ENCODE results near the gene SF3B2. TPM values are rescaled to one million over a fixed set of nuclear protein-coding genes. Genes with fewer than 3 reads are reported as not detected.
"Not testable (repeated sequence)": the region's sequence is repeated elsewhere in the genome, so short reads cannot be mapped to it uniquely, and the experiment has no call there.

Gene SF3B2
- total RNA-seq, 1 experiment from 2014 or later: 118 TPM

GRCh38 chr11:66083767-66084166 lies 31.6 kb downstream of the SF3B2 start:
- in situ Hi-C loops (cut with HindIII; ENCODE audit: low pct_unique_long_range_greater_than_20kb, low sequenced_read_pairs): no loop called here
- DNase-seq (ENCODE audit: low read depth, low spot score): no peak

- in situ Hi-C loops (cut with HindIII; ENCODE audit: low pct_unique_long_range_greater_than_20kb, low sequenced_read_pairs): no loop called here
- no peak for DNase-seq (ENCODE audit: low read depth, low spot score)
Measured at GRCh38 chr11:66084821-66085475, 32.8 kb downstream of the SF3B2 start.

GRCh38 chr11:66087148-66087908 lies 35.2 kb downstream of the SF3B2 start:
- in situ Hi-C loops (cut with HindIII; ENCODE audit: low pct_unique_long_range_greater_than_20kb, low sequenced_read_pairs): no loop called here
- DNase-seq (ENCODE audit: low read depth, low spot score): no peak

GRCh38 chr11:66089067-66089466 lies 36.9 kb downstream of the SF3B2 start:
- no peak for DNase-seq (ENCODE audit: low read depth, low spot score)
- in situ Hi-C loops (cut with HindIII; ENCODE audit: low pct_unique_long_range_greater_than_20kb, low sequenced_read_pairs): no loop called here

GRCh38 chr11:66090288-66090687 lies 38.1 kb downstream of the SF3B2 start:
- in situ Hi-C loops (cut with HindIII; ENCODE audit: low pct_unique_long_range_greater_than_20kb, low sequenced_read_pairs): no loop called here

GRCh38 chr11:66092125-66092524 lies 40.0 kb downstream of the SF3B2 start:
- DNase-seq (ENCODE audit: low read depth, low spot score); in situ Hi-C loops (cut with HindIII; ENCODE audit: low pct_unique_long_range_greater_than_20kb, low sequenced_read_pairs): not testable (repeated sequence)

More at GRCh38 chr11:66090288-66090687, 38.1 kb downstream of the SF3B2 start:
- no peak for DNase-seq (ENCODE audit: low read depth, low spot score)

- DNase-seq (ENCODE audit: low read depth, low spot score); in situ Hi-C loops (cut with HindIII; ENCODE audit: low pct_unique_long_range_greater_than_20kb, low sequenced_read_pairs): not testable (repeated sequence)
Measured at GRCh38 chr11:66099746-66100145, 47.6 kb downstream of the SF3B2 start.

- in situ Hi-C loops (cut with HindIII; ENCODE audit: low pct_unique_long_range_greater_than_20kb, low sequenced_read_pairs): no loop called here
- peak; percentile 36 for DNase-seq (ENCODE audit: low read depth, low spot score)
Measured at GRCh38 chr11:66100272-66101065, 48.3 kb downstream of the SF3B2 start.

- in situ Hi-C loops (cut with HindIII; ENCODE audit: low pct_unique_long_range_greater_than_20kb, low sequenced_read_pairs): no loop called here
- no peak for DNase-seq (ENCODE audit: low read depth, low spot score)
Measured at GRCh38 chr11:66101066-66101464, 48.9 kb downstream of the SF3B2 start.

- no peak for DNase-seq (ENCODE audit: low read depth, low spot score)
- in situ Hi-C loops (cut with HindIII; ENCODE audit: low pct_unique_long_range_greater_than_20kb, low sequenced_read_pairs): no loop called here
Measured at GRCh38 chr11:66104057-66104638, 52.0 kb downstream of the SF3B2 start.

GRCh38 chr11:66106786-66107599 lies 54.8 kb downstream of the SF3B2 start:
- in situ Hi-C loops (cut with HindIII; ENCODE audit: low pct_unique_long_range_greater_than_20kb, low sequenced_read_pairs): no loop called here
- no peak for DNase-seq (ENCODE audit: low read depth, low spot score)

GRCh38 chr11:66107600-66108510 lies 55.7 kb downstream of the SF3B2 start:
- DNase-seq (ENCODE audit: low read depth, low spot score): no peak
- in situ Hi-C loops (cut with HindIII; ENCODE audit: low pct_unique_long_range_greater_than_20kb, low sequenced_read_pairs): no loop called here

GRCh38 chr11:66109294-66109693 lies 57.1 kb downstream of the SF3B2 start:
- in situ Hi-C loops (cut with HindIII; ENCODE audit: low pct_unique_long_range_greater_than_20kb, low sequenced_read_pairs): no loop called here

GRCh38 chr11:66111158-66111557 lies 59.0 kb downstream of the SF3B2 start:
- in situ Hi-C loops (cut with HindIII; ENCODE audit: low pct_unique_long_range_greater_than_20kb, low sequenced_read_pairs): no loop called here
- DNase-seq (ENCODE audit: low read depth, low spot score): no peak

More at GRCh38 chr11:66109294-66109693, 57.1 kb downstream of the SF3B2 start:
- no peak for DNase-seq (ENCODE audit: low read depth, low spot score)

- DNase-seq (ENCODE audit: low read depth, low spot score): peak; percentile 7
- in situ Hi-C loops (cut with HindIII; ENCODE audit: low pct_unique_long_range_greater_than_20kb, low sequenced_read_pairs): no loop called here
Measured at GRCh38 chr11:66112041-66112491, 59.9 kb downstream of the SF3B2 start.
